ENCODE measurements around the gene ARHGAP42.

ARHGAP42 gene

DNA sequence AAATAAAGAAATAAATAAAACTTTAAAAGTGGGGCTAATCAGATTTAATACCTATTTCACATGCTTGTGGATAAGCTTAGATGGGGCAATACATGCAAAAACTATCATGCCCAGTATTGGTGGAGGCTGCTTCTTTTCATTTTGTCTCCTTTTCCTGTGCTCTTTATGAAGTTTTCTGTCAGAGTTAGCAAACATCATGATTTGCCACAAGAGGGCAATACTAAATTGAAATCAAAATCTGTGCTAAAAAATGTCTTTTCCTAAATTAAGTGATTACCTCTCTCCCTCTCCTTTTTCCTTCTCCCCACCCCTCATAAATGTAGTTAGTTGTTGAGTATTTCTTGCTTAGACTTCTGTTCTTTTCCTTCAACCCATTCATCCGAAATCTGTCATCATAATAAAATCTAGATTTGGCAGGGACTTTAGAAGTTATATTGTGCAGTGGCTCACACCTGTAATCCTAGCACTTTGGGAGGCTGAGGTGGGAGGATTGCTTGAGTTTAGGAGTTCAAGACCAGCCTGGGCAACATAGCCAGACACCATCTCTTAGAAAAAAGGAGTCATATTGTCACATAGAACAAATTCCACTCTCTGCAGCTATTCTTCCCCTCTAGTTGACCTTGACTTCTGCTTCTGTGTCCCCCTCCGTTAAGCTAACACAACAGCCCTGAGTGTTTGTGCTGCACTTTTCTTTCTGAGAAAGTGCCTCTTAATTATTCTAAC, 4.7 kb upstream of the ARHGAP42 start:
- DNase-seq: no peak

DNA sequence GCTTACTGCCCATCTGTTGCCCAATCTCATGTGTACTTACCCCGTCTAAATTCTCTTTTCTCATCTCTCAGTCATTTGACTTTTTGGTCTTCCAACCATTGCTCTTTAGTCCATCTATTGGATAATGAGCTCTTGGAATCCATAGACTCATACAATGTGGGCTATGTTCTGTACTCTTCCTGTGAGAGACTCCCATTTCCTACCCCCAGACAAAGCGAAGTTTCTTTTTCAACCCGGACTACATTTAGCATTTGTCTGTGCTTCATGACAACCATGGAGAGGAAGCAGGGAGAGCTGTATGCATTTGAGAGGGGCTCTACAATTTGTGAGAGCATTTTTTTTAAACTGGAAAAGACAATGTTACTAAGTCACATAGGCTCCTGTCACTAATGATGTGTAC, 4.0 kb upstream of the ARHGAP42 start:
- DNase-seq: no peak

DNA sequence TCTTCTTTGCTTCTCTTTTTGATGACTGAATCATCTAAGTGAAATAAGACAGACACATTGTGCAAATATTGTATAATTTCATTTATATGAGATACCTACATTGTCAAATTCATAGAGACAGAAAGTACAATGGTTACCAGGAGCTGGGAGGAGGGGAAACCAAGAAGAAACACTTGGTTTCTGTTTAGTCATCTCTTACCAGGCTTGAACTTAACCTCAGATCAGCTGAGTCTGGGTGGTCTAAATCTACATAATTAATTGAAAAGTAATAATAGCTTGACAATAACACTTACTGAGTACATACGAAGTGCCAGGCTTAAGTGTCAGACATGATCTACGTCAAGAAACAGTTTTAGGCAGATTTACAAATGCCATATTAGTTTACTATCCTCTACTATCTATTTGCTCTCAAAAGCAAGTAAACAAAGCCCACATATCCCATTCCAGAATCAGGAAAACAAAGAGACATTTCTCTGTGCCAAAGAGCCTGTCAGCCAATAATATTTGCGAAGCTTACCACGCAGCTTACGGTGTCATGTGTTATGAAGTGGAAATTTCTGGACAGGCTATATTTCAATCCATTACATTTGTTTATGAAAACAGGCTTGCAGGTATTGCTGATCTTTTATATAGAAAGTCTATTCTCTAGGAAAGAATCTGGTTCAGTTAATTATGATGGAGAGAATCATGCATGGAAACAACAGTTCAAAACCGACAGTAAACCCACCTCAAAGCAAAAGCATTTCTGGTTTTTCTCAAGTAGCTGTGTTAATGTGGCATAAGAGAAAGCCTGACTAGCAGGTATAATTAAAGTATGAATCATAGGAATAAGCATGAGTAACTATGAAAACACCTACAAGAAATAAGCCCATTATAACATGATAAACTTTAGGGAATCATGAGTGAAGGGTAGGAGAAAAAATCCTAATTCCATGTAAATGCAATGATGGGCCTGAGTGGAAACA, 2.7 kb upstream of the ARHGAP42 start:
- no peak for DNase-seq

DNA sequence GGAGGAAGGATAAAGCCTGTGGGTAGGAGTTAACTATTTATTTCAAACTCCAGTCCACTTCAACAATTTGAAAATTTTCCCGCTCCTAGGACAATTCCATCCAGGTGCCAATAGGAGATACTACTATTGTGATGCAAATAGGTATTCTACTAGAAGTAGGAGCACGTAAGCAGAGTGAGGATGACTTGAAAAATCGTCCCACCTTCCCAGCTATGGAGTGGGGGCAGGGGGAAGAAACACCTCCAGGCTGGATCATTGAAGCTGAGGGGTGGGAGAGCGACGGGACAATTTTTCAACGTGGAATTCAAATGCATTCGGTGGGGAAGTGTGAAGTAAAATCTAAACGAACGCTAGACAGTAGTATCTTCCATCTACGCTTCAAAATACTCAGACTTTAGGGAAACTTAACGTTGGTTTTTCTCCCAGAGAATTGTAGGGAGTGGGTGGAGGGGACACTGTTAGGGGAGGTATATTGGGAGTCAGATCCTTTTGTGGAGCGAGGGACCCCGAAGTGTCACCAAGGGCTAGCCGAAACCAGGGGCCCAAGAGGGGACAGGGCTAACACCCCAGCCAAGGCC, 523 bp upstream of the ARHGAP42 start:
- DNase-seq: no peak

DNA sequence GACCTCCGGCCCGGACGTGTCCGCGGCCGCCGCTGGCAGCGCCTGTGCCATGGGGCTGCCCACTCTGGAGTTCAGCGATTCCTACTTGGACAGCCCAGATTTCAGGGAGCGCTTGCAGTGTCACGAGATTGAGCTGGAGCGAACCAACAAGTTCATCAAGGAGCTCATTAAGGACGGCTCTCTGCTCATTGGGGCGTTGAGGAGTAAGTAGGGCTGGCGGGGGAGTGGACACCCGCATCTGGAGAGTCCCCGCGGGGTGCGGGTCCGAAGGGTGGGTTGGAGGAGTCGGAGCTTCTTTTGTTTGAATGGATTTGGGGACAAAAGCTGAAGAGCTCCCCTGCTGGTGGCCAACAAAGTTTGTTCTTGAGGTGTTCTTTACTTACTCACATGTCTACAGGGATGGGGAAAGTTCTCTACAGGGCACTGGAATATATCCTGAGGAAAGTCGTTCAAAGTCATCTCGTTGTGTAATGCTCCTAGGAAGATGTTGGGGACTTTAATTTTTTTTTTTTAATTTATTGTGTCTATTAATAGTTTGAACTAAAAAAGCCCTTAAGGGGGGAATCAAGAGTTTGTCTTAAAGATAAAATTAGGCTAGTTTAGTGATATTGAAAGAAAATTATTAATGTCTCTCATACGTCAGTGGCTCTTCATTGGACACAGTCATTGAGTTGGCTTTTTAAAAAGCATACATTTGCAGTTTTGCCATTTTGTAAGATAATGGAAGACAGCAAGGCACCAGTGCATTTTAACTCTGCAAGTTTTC, 725 bp downstream of the ARHGAP42 start:
- DNase-seq: peak; percentile 17

DNA sequence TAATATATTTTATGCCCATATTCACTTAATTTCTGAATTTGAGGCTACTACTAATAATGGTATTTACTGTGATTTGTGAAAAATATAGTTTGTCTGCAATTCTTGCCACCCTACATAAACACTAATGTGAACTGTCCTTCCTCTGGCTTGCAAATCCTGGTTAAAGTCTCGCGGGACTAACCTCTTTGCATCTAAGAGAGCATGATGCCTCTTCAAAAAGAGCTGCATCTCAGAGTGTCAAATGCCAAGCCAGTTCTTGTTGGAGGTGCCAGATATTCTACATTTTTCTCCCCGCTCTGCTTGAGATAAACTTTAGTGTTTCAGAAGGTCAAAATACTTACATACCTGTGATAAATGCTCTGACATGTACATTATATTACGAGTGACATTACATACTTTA, 2.1 kb downstream of the ARHGAP42 start:
- no peak for DNase-seq

DNA sequence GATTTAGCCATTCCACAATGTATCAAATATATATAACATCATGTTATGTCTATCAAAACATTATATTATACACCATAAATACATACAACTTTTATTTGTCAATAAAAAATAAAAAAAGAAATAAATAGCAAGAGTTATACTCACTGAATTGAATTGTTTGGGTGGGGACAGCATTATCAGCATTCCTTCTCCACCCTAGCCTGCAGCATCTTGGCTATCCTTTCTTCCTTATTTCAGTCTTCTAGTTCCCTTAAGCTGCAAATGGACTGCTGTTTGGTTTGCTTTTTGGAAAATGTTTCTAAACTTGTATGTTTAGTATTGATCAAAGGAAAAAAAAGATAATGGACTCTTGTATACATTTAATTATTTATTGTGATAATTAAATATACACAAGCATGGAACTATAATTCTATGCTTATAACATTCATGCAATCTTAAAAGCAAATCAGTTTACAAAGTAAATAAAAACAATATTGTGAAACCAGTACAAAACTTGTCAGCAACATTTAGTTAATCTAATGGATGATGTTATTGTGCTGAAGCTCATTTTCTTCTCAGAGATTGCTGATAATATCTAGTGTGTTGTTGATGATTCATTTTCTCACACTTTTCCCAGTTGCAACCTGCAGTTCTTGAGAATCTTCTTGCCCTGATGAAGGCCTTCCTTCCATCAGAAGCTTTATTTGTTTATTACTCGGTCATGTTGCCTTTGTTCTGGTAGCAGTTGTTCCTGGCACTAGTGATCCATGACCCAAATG, 5.0 kb downstream of the ARHGAP42 start:
- DNase-seq: no peak

DNA sequence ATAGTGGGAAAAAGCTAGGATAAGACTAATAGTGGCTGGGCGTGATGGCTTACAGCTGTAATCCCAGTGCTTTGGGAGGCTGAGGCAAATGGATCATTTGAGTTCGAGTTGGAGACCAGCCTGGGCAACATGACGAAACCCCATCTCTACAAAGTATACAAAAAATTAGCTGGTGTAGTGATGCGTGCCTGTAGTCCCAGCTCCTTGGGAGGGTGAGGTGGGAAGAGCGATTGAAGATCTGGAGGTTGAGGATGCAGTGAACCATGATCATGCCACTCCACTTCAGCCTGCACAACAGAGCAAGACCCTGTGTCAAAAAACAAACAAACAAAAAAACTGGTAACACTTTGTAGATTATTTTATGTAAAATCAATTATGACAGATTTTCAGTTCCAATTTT, 8.8 kb downstream of the ARHGAP42 start:
- DNase-seq: no peak

DNA sequence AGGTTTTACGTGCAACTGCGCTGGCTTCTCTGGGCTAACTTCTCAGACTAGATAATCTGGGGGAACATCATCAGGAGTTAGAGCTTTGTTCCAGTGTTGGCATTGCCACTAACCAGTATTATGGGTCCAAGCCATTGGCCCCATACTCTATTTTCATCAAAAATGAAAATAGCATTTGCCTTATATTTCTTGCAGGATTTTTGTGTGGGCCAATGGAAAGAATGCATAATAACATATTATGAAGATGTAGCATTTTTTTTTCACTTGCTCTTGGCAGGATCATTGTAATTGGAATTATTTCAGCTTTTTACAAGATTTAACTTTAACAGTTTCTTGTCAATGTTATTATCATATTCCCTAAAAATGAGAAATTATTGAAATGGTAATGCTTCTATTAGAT, 16.1 kb downstream of the ARHGAP42 start:
- DNase-seq: no peak

DNA sequence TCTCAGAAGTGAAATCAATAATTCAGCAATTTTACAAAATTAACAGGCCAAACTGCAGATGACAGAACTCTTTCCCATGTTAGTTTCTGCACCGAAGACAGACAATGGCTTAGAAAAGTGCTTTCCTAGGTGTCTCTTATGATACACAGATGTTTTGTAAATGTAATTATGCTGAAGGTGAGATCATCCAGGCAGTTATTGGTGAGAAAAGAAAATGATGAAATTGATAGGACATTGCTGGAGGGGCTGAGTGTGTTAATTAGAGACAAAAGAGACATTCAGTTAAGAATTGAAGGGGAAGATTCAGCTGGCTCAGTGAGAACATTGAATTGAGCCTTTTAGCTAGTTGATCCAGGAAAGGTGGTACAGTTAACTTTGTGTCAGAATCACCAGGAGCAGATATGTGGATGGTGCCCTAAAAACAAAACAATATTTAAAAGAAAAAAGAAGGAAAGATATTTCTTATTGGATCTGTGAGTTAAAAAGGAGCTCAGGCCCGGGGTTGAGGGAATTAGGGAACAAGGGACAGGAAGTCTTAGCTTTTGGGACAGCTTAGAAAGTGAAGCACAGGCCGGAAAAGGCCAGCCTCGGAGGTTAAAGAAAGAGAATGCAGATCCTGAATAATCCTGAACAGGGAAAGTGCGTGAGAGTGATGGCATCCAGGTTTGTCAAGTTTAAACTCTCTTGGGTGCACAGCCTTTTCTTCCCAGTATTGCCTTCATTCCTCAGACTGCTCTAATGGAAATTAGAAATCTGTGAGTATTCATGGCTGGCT, 16.9 kb downstream of the ARHGAP42 start:
- no peak for DNase-seq

DNA sequence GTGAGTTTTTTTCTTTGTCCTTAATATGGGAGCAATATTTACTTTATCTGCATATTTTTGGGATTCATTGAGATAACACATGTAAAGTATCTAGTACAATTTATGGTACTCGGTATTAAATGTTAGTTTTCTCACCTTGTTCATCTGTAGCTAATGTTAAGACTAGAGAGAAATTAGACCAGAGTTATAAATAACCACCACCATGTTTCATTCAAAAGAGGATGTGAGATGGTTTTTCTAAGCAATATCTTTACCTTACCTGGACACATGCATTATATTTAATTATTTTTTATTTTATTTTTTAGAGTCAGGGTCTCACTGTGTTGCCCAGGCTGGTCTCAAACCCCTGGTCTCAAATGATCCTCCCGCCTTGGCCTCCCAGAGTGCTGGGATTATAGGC, 18.4 kb downstream of the ARHGAP42 start:
- no peak for DNase-seq

DNA sequence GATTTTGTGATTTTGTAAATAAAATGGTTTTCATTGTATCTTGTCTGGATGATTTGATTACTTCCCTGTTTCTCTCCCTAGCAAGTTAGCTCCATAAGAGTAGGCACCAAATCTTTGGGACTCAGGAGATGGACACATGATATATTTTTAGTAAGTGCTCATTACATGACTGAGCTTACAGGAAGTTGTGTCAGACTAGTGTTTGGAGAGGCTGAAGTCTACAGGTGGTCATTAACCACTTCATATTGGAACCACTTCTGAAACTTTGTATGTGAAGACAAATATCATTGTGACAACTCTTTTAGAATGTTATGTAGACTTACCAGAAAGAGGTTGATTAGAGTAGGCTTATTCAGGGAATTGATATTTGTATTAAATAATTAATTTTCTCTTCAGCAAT, 19.1 kb downstream of the ARHGAP42 start:
- no peak for DNase-seq

DNA sequence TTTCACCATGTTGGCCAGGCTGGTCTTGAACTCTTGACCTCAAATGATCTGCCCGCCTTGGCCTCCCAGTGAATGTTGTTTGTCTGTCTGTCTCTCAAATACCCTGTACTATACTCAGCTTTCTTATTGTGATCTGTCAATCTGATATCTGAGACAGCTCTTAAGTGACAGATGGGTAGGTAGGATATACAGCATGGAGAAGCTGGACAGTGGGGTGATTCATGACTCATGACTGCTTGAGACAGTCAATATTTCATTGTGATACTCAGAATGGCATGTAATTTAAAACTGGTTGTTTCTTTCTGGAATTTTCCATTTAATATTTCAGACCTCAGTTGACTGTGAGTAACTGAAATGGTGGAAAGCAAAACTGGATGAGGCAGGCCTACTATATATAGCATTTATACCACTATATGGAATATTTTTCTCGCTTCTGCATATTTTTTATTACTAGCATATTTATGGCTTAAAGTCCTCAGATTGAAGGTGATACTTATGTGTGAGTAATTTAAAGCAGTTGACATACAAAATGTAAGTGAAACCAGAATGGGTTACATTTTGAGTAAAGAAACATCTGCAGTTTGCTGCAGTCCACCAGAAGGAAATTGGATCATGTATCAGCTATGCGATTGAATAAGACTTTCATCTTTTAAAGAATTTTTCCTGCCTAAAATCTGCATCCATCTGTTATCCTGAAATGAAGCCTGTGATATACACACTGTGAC, 22.3 kb downstream of the ARHGAP42 start:
- DNase-seq: no peak

DNA sequence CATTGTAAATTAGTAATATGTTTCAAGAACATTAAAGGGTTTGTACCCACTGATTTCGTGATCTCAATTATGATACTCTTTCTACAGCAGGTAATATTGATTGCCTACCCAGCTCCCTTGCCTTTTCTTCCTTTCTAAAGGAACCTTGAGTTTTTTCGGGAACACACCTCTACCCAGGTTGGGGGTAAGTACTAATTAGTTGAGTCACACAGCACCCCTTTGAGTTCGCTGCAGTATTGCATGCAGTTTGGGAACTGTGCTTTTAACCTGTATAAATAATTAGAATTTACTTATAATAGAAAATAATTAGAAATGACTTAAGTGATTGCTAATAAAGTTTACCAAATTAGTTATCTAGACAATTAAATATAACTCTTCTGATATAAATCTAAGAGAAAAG, 24.9 kb downstream of the ARHGAP42 start:
- DNase-seq: no peak

DNA sequence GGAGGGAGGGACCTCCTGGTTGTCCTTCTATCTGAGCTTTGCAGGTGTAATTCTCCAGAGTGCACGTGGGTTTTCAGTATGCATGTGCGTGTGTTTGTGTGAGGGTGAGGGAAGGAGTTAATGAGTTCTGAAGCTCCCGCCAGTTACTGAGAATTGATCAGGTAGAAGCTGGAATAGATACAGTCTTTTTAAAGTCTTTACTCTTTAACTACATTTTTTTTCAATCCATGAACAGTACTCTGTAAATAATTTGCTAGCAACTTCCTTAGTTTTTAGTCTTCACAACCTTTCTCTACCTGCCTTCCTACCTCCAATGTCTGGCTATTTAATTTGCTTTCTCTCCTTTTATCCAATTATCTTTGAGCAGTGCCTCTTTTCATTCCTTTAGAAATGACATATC, 25.5 kb downstream of the ARHGAP42 start:
- no peak for DNase-seq

DNA sequence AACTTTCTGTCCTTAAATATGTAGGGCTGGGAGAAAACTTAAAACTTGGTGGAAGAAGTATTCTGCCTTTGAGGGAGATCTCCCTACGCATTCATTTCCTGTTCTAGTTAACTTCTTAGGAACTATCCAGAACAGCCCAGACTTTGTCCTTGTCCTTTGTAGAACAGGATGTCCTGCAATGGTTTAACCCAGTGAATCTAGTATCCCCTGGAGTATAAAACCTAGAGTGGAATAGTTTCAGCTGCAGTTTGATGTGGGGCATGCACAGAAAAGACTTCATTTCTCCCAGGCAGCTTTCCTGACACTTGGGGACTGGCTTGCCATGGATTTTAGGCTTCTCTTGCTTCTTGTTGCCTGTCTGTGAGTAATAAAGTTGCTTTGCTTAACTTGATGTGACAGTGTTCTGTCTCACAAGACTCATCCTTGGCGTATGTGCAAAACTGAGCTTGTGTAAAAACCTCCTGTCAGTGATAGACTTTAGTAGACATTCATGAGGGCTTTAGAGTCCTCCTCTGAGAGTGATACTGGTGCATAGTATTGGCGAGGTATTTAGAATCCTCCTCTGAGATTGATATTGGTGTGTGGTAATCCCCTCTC, 28.2 kb downstream of the ARHGAP42 start:
- DNase-seq: no peak

DNA sequence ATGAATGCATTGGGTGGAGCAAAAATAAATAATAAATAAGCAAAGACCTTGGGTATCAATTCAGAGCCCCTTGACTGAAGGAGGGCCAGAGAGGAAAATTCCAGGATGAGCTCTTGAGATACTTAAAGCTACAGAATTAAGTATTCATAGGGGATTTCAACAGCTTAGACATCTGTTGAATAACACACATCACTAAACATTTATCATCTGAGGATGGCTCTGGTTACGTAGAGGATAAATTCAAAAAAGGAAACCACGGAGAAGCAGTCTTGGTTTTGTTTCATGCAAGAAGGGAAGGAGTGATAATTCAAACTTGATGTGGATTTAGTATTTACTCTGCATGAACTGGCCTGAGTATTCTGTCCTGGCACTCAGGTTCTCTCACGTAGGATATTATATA, 29.8 kb downstream of the ARHGAP42 start:
- no peak for DNase-seq

DNA sequence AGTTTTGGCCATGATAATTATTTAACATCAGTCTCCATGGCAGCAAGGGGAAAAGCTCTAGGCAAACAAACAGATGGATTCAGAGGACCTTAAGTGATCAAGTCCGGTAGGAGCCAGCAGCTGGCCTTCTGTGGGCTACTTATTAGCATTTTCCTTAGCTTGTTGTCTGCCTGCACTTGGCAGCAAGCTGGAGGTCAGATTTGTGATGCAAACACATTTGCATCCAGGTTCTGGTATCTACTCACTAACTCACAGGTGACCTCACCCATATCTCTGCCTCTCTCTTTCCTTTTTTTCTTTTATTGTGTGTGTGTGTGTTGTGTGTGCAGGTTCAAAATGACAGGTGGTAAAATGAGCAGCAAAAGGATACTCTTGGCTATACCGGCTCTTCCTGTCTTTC, 32.3 kb downstream of the ARHGAP42 start:
- DNase-seq: peak; percentile 84

DNA sequence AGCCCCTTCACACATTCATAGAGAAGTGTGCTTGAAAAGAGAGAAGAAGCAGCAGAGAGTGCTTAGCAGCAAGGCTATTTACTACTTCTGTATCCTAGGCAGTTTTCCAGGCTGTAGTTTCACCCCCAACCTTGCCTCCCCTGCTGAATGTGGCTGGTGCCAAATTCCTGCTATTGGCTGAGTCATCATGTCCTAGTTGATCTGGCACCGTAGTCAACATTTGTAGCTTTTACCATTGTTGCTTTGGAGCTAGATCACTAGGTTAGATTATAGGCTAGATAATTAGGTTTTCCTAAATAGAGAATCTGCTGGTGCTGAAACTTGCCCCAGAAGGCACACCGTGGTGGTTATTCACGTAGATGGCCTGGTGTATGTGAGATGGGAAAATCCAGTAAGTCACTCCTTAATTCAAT, 32.7 kb downstream of the ARHGAP42 start:
- DNase-seq: no peak

DNA sequence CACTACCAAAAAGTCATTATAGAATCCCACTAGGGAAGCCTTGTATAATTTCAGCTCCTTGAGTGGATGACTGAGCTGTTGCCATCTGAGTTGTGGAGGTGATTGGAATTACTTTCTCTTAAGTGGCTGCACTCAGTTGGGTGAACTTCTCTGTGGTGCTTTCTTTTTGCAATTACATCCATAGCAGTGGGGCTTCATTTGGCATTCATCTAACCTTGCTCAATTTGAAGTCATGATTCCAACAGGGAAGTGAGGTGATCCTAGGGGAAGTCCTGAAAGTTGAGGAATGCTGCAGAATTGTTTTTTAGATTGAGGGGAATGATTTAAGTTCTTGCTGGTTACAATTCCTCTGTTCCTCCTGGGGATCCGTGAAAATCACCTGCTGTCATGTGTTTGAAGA, 39.6 kb downstream of the ARHGAP42 start:
- DNase-seq: no peak

All from NCI-H1417 treated with DMSO at 0.1 percent for 48 hours (cell line).